K562 (cell line): ENCODE data around the gene CD82. TPM values are rescaled to one million over a fixed set of nuclear protein-coding genes. Genes with fewer than 3 reads are reported as not detected.

Experiments
- ATF1 ChIP-seq, 2 experiments: fragments of 450-650 bp in 1 of 2; IDR thresholded peaks; 2 replicates each; pipeline ENCODE4 v1.6.1; 2016; ENCODE audit warnings: missing compliant biosample characterization in 1 of 2, missing genetic modification characterization in 1 of 2
- BRCA1 ChIP-seq, 2 experiments: fragments of 450-650 bp in 1 of 2; sonication (generic) in 1 of 2; formaldehyde crosslinking in 1 of 2; IDR thresholded peaks; 2 replicates each; pipeline versions ENCODE4 v1.5.0 to v1.6.1; 2017 to 2020; ENCODE audit warnings: mild to moderate bottlenecking in 1 of 2, missing genetic modification reagents in 1 of 2
- CC2D1A ChIP-seq: fragments of 450-650 bp; IDR thresholded peaks from 2 replicates; pipeline ENCODE4 v1.6.1; 2017; ENCODE audit warnings: mild to moderate bottlenecking
- COPS2 ChIP-seq: fragments of 450-650 bp; conservative IDR thresholded peaks from 2 replicates; pipeline ENCODE4 v1.6.1; 2016; ENCODE audit warnings: mild to moderate bottlenecking, moderate library complexity
- CSDE1 ChIP-seq, 2 experiments: fragments of 450-650 bp; IDR thresholded peaks; 2 replicates each; pipeline ENCODE4 v1.6.1; 2016; ENCODE audit warnings: mild to moderate bottlenecking in 1 of 2
- FOXJ2 ChIP-seq: fragments of 200-800 bp; sonication (Bioruptor generic); IDR thresholded peaks from 2 replicates; pipeline ENCODE4 v1.6.1; 2016; ENCODE audit warnings: missing genetic modification characterization, missing compliant biosample characterization
- FOXK2 ChIP-seq, 2 experiments: fragments of 450-650 bp; IDR thresholded peaks in 1 of 2; conservative IDR thresholded peaks in 1 of 2; 2 replicates each; pipeline ENCODE4 v1.6.1; 2016; ENCODE audit warnings: low read depth in 2 of 2, mild to moderate bottlenecking in 1 of 2
- LEF1 ChIP-seq: fragments of 450-650 bp; IDR thresholded peaks from 2 replicates; pipeline ENCODE4 v1.6.1; 2016; ENCODE audit warnings: mild to moderate bottlenecking
- MIER1 ChIP-seq: fragments of 450-650 bp; IDR thresholded peaks from 2 replicates; pipeline ENCODE4 v1.6.1; 2016; ENCODE audit warnings: antibody characterized with exemption, mild to moderate bottlenecking, low read depth
- MTF1 ChIP-seq: fragments of 250-450 bp; sonication (Bioruptor Pico); IDR thresholded peaks from 2 replicates; pipeline ENCODE4 v1.9.0; 2021; ENCODE audit warnings: moderate library complexity, mild to moderate bottlenecking, inconsistent platforms, borderline replicate concordance
- NFRKB ChIP-seq: fragments of 450-650 bp; IDR thresholded peaks from 2 replicates; pipeline ENCODE4 v1.6.1; 2016; ENCODE audit warnings: low read depth
- SIN3A ChIP-seq, 2 experiments: fragments of 150-350 bp in 1 of 2; IDR thresholded peaks; 2 replicates each; pipeline ENCODE4 v1.6.1; 2011 to 2016; ENCODE audit warnings: borderline replicate concordance in 2 of 2, low read depth in 2 of 2, low read length in 2 of 2, mild to moderate bottlenecking in 2 of 2, moderate library complexity in 2 of 2; ENCODE audit not compliant: control insufficient read depth in 1 of 2
- SMARCE1 ChIP-seq: fragments of 450-650 bp; IDR thresholded peaks from 2 replicates; pipeline ENCODE4 v1.7.1; 2016; ENCODE audit warnings: mild to moderate bottlenecking
- SNAPC5 ChIP-seq: fragments of 250-450 bp; sonication (Bioruptor Pico); IDR thresholded peaks from 2 replicates; pipeline ENCODE4 v1.8.0; 2021; ENCODE audit warnings: moderate library complexity, mild to moderate bottlenecking, inconsistent platforms
- TCF3 ChIP-seq: sonication (generic); formaldehyde crosslinking; IDR thresholded peaks from 2 replicates; pipeline ENCODE4 v1.4.0; 2020; ENCODE audit warnings: mild to moderate bottlenecking, missing genetic modification reagents
- TCF7 ChIP-seq: sonication (generic); IDR thresholded peaks from 2 replicates; pipeline ENCODE4 v1.6.1; 2016; ENCODE audit warnings: antibody characterized with exemption, borderline replicate concordance
- TCF7L2 ChIP-seq: fragments of 150-350 bp; IDR thresholded peaks from 2 replicates; pipeline ENCODE4 v1.6.1; 2016; ENCODE audit warnings: low read depth, mild to moderate bottlenecking, low read length, moderate library complexity
- ZBTB5 ChIP-seq: fragments of 450-650 bp; IDR thresholded peaks from 2 replicates; pipeline ENCODE4 v1.6.1; 2017; ENCODE audit warnings: antibody characterized with exemption
- ZFX ChIP-seq: sonication (generic); formaldehyde crosslinking; IDR thresholded peaks from 2 replicates; pipeline ENCODE4 v1.8.0; 2022; ENCODE audit warnings: mild to moderate bottlenecking, missing genetic modification reagents, moderate library complexity
- ZNF217 ChIP-seq: sonication (generic); formaldehyde crosslinking; IDR thresholded peaks from 2 replicates; pipeline ENCODE4 v1.8.0; 2022; ENCODE audit warnings: mild to moderate bottlenecking, missing genetic modification reagents
- ZNF561 ChIP-seq: fragments of 450-650 bp; formaldehyde crosslinking; conservative IDR thresholded peaks from 2 replicates; pipeline ENCODE4 v1.4.0; 2020; ENCODE audit warnings: mild to moderate bottlenecking, moderate library complexity
- ZNF717 ChIP-seq: fragments of 250-450 bp; sonication (Bioruptor Pico); IDR thresholded peaks from 2 replicates; pipeline ENCODE4 v1.5.0; 2021
- ZNF76 ChIP-seq: fragments of 250-450 bp; sonication (Bioruptor Pico); IDR thresholded peaks from 2 replicates; pipeline ENCODE4 v1.4.0; 2020; ENCODE audit warnings: mild to moderate bottlenecking, moderate library complexity, borderline replicate concordance
- ZNF77 ChIP-seq: fragments of 250-450 bp; sonication (Bioruptor Pico); IDR thresholded peaks from 2 replicates; pipeline ENCODE4 v1.5.0; 2020
- polyA plus RNA-seq, 8 experiments: library from polyadenylated mRNA; depleted of rRNA in 4 of 8; stranded (reverse) in 5 of 8; unstranded in 3 of 8; fragments of >200 nt; fragmentation: Nextera tagmentation in 2 of 8; fragmentation: Illumina TruSeq in 1 of 8; extraction: Ambion mirVana in 2 of 8; extraction: Trizol in 1 of 8; gene quantifications; 2 replicates each; pipeline versions ENCODE4 v1.2.1 to v1.2.3, GENCODE V29; 2011 to 2014; ENCODE audit warnings: inconsistent platforms in 1 of 8, missing spikeins in 1 of 8
- total RNA-seq, 7 experiments: library from RNA; depleted of rRNA in 6 of 7; stranded (reverse); fragments of >200 nt in 6 of 7; fragmentation: Illumina TruSeq in 2 of 7; extraction: Trizol in 2 of 7; gene quantifications; 2 replicates each; pipeline versions ENCODE4 v1.2.1 to v1.2.3, GENCODE V29; 2011 to 2021; ENCODE audit warnings: low replicate concordance in 1 of 7
- TF ChIP-seq, protein P1 (sequence below): fragments of 450-650 bp; formaldehyde crosslinking; IDR thresholded peaks from 2 replicates; pipeline ENCODE4 v1.4.0; 2022; ENCODE audit warnings: missing genetic modification characterization
- TF ChIP-seq, protein P2 (sequence below), 3 experiments: IDR thresholded peaks in 2 of 3; conservative IDR thresholded peaks in 1 of 3; 2 replicates each; pipeline ENCODE4 v1.5.1; 2011 to 2012; ENCODE audit warnings: low read length in 3 of 3, mild to moderate bottlenecking in 3 of 3, control low read depth in 2 of 3, improper control_type of control experiment in 1 of 3, inconsistent platforms in 1 of 3, low read depth in 1 of 3, mixed read lengths in 1 of 3, moderate library complexity in 1 of 3; ENCODE audit not compliant: insufficient read depth in 2 of 3

The CD82 gene
- total and polyA plus RNA-seq, 9 of the 15 experiments (the other 6 are each of a cell fraction or from before 2014, with no cell fraction given) = 0.27 to 9.4 (median 3.0) TPM

DNA sequence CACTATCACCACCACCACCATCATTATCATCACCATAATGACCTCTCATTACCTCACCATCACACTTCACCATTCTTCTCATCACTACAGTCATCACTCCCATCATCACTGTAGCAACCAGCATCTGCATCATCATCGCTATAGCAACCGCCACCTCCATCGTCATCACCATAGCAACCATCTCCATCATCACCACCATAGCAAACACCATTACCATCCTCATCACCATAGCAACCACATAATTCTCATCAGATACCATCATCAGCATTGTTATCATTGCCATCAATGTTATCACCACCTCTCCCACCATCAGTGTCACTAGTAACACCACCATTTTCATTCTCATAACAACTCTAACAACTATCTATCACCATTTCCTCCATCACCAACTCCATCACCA, 23.1 kb upstream of the CD82 start (continued):
- TF ChIP-seq BRCA1 (IDR thresholded peaks at IDR 0.05) = no peak
- no peak for TF ChIP-seq BRCA1 (CRISPR knock-in tag; IDR thresholded peaks at IDR 0.05)
- no peak for TF ChIP-seq ZNF561 (CRISPR knock-in tag)
- TF ChIP-seq COPS2 = no peak
- TF ChIP-seq, protein P1, sequence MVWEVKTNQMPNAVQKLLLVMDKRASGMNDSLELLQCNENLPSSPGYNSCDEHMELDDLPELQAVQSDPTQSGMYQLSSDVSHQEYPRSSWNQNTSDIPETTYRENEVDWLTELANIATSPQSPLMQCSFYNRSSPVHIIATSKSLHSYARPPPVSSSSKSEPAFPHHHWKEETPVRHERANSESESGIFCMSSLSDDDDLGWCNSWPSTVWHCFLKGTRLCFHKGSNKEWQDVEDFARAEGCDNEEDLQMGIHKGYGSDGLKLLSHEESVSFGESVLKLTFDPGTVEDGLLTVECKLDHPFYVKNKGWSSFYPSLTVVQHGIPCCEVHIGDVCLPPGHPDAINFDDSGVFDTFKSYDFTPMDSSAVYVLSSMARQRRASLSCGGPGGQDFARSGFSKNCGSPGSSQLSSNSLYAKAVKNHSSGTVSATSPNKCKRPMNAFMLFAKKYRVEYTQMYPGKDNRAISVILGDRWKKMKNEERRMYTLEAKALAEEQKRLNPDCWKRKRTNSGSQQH (CRISPR knock-in tag) = peak; percentile 68; the same call in 1 of the 2 replicates
- TF ChIP-seq FOXJ2 (tag) = no peak
- TF ChIP-seq SIN3A (IDR thresholded peaks at IDR 0.05; ENCODE audit: borderline replicate concordance in 2 of 2, control insufficient read depth in 1 of 2, low read depth in 2 of 2, low read length in 2 of 2) = no peak
- TF ChIP-seq ZBTB5 = 0 out of 2 replicates have a peak, but pooled peaks have one; percentile 40
- peak; percentile 65; the same call in 1 of the 2 replicates for TF ChIP-seq MIER1
- no peak for TF ChIP-seq TCF7
- TF ChIP-seq LEF1 = no peak
- TF ChIP-seq ZNF77 (CRISPR knock-in tag) = no peak
- TF ChIP-seq SNAPC5 (CRISPR knock-in tag) = no peak
- no peak for TF ChIP-seq ATF1 (CRISPR knock-in tag; IDR thresholded peaks at IDR 0.05)
- TF ChIP-seq ATF1 (tag; IDR thresholded peaks at IDR 0.05) = peak; percentile 82
- TF ChIP-seq SMARCE1 = no peak
- no peak for TF ChIP-seq NFRKB
- TF ChIP-seq TCF7L2 = no peak
- no peak for TF ChIP-seq ZNF76 (CRISPR knock-in tag)
- no peak for TF ChIP-seq CC2D1A
- TF ChIP-seq ZFX (CRISPR knock-in tag) = no peak
- TF ChIP-seq, protein P2, sequence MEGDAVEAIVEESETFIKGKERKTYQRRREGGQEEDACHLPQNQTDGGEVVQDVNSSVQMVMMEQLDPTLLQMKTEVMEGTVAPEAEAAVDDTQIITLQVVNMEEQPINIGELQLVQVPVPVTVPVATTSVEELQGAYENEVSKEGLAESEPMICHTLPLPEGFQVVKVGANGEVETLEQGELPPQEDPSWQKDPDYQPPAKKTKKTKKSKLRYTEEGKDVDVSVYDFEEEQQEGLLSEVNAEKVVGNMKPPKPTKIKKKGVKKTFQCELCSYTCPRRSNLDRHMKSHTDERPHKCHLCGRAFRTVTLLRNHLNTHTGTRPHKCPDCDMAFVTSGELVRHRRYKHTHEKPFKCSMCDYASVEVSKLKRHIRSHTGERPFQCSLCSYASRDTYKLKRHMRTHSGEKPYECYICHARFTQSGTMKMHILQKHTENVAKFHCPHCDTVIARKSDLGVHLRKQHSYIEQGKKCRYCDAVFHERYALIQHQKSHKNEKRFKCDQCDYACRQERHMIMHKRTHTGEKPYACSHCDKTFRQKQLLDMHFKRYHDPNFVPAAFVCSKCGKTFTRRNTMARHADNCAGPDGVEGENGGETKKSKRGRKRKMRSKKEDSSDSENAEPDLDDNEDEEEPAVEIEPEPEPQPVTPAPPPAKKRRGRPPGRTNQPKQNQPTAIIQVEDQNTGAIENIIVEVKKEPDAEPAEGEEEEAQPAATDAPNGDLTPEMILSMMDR (IDR thresholded peaks at IDR 0.05 in 2 of 3, conservative IDR thresholded peaks at IDR 0.05 in 1 of 3; ENCODE audit: insufficient read depth in 2 of 3, low read depth in 1 of 3, low read length in 3 of 3) = no peak
- peak in 1 of 2 experiments; percentile 99; a peak in 2 of 4 replicates for TF ChIP-seq CSDE1 (IDR thresholded peaks at IDR 0.05)
- TF ChIP-seq ZNF217 (CRISPR knock-in tag) = no peak
- no peak for TF ChIP-seq FOXK2 (conservative IDR thresholded peaks at IDR 0.05 in 1 of 2, IDR thresholded peaks at IDR 0.05 in 1 of 2; ENCODE audit: low read depth in 2 of 2)
- no peak for TF ChIP-seq ZNF717 (CRISPR knock-in tag)
- no peak for TF ChIP-seq TCF3 (CRISPR knock-in tag)
- no peak for TF ChIP-seq MTF1 (CRISPR knock-in tag)
